Measurements from ENCODE around the gene PPP1R10.

The PPP1R10 gene

DNA sequence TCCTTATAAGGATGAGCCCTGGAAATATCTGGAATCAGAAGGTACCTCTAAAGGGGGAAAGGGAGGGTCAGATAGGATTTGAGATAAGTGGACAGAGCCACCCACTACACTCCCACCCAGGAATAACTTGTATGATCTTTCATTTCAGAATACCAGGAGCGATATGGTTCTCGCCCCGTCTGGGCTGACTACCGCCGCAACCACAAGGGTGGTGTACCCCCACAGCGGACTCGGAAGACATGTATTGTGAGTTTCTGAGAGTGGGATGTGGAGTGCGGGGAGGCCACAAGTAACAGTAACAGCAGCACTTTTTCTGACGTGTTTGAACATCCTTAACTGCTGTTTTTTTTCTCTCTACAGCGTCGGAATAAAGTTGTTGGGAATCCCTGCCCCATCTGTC is 2.5 kb upstream of the PPP1R10 start:
- FAIRE-seq (no peak), DNase-seq (ENCODE audit: low spot score) (no peak)

DNA sequence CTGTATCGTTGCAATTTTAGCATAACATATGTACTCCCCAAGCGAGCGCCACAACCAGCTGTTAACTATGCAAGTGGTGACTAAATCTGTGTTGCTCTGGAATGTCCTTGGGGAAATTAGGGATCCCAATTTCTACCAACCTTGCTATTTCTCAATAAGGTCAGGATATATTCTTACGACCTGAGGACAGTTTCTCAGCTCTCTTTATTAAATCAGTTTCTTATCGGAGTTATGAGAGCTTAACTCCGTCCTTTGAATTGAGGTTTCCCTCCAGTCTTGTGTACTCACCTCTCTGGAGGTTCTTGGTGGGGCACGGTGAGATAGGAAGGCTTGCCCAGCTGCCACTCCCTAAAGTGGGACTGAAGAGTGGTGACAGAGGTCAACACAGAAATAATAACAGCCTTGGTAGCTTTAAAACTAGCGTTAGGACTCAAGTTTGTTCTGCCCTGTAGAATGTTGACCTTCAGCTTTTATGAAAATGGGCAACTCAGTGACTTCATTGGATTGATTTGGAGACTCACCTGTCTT is 1.3 kb upstream of the PPP1R10 start:
- DNase-seq (ENCODE audit: low spot score) (no peak), FAIRE-seq (no peak)

DNA sequence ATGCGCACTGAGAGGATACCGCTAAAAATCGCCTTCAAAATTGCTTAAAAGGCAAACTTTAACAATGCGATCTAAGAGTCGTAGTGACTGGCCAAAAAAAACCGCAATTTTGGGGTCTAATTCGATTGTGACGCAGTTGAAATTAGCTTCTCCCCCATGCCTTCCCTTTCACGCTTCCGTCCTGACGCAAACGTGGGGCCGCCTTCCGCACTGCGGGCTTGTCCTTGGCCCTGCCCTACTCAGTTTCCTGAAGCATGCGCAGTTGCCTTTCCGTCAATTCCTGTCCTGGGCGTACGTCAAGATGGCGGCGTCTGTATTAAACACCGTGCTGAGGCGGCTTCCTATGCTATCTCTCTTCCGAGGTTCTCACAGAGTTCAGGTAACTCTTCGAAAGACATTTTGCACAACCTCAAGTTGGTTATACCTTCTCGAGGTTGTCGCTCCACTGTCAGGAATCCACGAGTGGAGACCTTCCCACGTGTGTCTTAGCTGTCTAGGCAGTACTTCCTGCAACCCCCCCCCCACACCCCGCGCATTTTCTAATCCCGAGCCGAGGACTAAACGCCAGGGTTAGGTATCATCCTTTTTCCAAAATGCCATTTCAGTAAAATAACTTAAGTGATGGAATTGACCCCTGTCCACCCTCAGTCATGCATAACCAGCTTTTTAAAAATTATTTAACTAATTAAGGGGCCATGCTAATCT is 674 bp upstream of the PPP1R10 start, which contains the start of gene MRPS18B:
Gene MRPS18B (plus strand): TSS at position 276 of the 705 bp plus-strand sequence. CDS start 26 bp downstream, at position 302.
- FAIRE-seq, result no peak
- DNase-seq (ENCODE audit: low spot score), result peak; percentile 90

DNA sequence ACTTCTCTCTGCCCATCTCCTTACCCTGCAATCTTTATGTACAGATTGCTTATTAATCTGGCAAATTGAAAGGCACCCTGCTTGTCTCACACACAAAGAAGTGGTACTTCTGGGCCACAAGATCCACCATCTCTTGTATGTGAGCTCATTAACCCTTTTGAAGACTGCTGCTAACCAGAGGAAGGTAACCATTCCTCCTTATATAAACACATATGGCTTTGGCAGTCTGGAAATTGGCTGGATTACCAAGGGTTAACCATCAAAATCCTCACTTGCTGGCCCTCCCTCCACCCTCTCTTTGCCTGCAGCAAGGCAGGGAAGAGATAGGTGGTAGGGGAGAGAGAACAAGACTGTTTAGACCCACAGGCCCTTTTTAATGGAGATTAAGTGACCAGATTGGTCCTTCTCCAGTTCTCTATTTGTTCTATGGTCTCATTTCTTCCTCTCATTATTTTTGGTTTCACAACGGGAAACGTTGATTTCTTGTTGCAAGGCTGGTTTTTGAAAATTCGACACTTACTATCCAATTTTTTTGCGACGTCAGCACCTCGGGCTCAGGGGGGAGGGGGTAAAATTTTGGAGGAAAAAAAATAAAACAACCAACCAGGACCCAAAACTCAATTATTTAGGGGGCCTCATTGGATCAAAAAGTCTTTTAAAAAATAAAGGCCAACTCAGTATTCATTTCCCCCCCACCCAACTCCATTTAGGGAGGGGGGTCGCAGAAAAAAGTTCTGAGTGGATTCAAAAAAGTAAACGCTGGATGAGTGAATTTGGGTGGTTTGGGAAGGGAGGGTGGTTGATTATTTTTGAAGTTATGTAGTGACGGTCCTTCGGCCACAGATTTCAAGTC is 859 bp downstream of the PPP1R10 start:
- FAIRE-seq (no peak), DNase-seq (ENCODE audit: low spot score) (no peak)

DNA sequence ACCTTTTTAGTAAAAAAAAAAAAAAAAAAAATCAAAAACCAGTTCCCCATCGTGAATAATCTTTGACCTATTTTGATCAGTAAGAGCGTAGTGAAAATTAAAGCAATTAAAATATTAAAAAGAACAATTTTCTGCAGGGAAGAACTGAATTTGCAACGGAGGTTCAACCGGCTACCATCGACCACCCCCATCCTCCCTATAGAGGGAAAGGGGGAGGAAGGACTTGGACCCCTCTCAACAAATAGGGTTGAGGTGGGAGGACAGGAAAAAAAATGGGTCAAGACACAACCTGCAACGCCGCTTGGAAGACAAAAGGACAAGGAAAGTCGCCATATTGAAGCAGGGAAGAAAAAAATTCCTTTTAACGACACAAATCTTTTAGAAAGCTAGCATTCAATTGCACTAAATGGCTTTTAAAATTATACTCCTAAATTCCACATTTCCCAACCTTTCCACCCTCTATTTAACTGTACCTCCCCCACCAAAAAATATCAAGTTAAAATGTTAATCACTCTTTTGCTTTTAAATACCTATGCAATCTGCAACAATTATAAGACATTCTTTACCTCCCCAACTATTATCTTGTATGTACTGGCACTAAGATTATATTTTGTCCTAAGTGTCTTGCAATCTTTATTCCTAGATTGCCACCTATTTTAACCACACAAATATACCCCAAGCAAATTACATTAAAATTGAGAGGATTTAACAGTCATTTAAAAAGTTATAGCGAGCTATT is 1.7 kb downstream of the PPP1R10 start:
- DNase-seq (ENCODE audit: low spot score) (peak; percentile 73), FAIRE-seq (no peak)

DNA sequence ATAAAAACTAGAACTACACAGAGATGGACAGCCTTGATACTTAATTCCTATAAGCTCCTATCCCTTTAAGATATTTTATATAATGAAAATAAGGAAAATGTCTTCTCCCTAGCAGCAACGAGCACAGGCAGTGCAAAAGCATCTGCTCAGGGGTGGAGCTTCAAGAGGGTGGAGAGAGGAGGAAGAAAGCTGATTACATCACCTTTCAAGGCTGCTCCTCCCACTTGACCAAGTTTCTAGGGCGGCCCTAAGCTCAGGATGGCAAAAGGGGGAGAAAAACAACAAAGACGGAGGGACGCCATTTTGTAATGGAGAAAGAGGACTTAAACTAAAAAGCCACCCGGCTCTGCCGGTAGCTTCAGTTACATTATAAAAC is 2.2 kb downstream of the PPP1R10 start:
- FAIRE-seq (peak; percentile 74), DNase-seq (ENCODE audit: low spot score) (peak; percentile 89)

DNA sequence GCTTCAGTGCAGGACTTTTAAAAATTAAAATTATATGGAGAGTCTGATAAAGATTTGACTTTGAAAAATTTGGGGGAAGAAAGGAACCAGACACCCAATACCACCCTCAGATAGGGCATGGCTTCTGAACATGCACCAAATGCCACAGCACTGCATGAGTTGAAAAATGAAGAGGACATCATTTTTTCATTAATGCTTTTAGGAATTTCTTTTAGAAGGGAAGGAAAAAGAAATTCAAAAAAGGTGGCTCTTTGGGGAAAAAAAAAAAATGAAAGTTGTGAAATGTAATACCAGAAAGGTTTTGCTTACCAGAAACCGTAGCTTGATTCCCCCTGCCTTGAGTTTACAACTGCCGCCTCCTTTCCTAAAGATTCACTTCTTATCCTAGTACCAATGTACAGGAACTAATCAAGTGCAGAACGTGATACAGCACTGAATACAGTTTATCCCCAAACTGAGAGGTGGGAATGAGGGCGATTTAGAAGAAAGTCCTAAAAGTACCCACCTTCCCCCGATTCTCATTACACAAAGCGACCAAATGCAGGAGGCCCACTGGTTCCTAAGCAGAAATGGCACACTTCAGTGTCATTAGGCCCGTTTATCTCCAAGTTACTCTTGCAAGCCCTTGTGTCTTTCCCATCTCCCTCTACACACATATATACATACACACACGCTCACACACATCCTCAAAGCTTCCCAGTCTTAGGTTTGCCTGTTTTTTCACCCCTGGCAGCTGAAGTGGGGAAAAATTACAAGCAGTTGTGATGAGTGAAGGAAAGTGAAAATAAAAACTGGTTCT is 2.8 kb downstream of the PPP1R10 start:
- DNase-seq (ENCODE audit: low spot score) (no peak), FAIRE-seq (no peak)

DNA sequence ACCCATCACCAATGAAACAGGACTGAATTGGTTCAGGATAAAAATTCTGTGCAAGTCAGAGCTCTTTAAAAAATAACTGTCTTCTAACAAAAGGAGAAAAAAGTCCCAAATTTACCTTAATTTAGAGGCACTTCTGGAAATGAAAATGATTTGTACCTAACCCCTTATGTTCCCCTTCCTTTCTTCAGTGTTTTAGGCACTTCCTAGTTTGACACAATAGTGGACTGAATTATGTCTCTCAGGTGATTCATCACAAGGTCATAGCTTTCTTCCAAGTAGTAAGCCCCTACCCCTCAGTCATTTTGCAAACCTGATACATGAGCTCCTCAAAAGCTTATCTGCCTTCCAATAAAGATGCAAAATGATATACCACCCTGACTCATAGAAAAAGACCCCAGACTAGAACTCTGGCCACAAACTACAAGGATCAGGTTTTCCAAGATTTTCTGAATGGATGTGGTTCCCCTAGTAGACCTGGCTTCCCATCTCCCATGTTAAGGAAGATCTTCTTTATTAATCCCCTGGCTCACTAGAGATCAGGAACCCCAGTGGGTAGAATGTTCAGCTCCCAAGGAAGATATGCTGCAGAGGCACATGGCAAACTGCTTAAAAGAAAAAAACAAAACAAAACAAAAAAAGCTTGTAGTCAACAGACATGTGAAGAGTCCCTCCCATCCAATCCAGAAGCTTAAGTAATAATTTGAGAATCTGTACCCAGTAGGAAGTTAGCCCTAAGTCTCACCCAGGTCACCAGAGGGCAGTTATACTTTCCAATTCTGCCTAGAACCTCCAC is 3.6 kb downstream of the PPP1R10 start:
- no peak for FAIRE-seq
- DNase-seq (ENCODE audit: low spot score), result peak; percentile 36

DNA sequence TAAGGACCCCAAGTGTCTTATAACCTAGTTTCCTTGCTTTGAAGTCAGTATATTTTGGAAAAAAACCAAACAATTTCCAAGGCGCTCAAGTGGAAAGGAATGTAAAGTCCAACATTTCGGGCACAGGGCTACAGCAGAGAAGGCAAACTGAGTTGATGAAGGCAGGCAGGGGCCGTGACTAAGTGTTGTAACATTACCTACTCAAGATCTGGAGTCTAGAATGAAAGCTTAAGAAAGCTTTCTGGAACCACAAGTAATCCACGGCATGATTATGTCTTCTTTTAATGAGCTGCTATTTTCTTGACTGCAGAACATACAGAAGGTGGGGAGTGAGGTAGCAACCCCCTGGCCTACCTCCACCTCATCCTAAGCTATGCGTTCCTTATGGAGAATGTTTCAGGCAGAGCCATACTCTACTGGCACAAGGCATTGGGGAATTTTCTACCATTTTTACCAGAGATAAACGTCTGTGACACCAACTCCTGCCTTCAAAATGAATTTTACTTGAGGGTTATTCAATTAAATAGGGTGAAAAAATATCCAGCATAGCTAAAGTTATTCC is 4.3 kb downstream of the PPP1R10 start:
- DNase-seq (ENCODE audit: low spot score), result peak; percentile 66
- FAIRE-seq, result peak; percentile 79

DNA sequence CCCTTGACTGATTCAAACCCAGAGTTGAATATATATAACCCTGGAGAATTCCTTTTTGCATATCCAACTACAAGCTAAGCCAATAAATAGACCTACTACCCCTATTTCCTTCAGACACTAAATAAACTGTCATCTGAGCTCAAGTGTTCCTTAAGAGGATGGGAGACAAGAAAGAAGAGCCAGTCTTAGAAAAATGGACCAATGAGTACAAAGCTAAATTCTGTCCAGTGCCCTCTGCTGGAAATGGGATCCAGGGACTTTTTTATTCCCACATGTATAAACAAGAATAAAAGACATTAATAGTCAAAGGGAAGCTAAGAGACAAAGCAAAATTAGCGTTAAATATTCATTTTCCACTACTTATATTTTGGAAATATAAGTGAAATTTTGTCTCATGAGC is 4.8 kb downstream of the PPP1R10 start:
- FAIRE-seq (no peak), DNase-seq (ENCODE audit: low spot score) (no peak)

DNA sequence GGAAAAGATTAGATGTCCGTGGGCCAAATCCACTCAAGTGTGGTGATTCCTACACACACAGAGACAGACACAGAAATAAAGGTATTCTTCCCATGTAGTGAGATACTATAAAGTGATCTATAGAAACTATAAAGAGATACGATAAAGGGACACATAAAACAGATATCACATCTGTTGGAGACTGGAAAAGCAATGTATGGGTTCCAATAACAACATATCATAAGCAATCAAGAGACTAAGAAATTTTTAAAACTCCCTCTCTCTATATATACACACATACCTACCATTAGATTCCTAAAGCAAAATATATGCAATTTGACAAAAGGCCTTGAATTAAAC is 5.2 kb downstream of the PPP1R10 start:
- no peak for FAIRE-seq
- no peak for DNase-seq (ENCODE audit: low spot score)

DNA sequence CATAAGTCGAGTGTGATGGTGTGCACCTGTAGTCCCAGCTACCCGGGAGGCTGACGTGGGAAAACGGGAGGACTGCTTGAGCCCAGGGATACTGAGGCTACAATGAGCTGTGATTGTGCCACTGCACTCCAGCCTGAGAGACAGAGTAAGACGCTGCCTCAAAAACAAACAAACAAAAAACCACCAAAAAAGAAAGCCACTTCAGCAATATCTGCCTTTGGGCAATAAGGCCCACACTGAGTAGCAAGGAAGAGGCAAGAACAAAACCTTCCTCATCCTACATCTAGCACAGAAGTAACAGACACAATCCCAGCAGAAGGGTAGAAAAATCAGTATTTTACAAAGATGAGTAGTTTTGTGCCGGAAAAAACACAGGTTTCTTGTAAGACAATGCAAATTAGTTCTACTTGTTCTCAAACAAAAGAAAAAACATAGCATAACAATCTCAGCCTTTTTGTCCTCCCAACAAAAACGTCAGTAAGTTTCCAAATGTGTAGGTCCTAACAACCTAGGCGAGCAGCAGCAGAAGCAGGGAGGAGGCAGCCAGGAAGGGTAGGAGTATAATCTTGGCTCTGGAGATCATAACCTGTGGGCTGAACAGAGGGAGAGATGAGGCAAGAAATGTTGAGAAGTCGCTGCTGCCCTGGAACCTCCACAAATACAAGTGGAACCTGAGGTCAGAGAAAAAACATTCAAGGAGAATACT is 5.7 kb downstream of the PPP1R10 start:
- DNase-seq (ENCODE audit: low spot score), result no peak
- no peak for FAIRE-seq

DNA sequence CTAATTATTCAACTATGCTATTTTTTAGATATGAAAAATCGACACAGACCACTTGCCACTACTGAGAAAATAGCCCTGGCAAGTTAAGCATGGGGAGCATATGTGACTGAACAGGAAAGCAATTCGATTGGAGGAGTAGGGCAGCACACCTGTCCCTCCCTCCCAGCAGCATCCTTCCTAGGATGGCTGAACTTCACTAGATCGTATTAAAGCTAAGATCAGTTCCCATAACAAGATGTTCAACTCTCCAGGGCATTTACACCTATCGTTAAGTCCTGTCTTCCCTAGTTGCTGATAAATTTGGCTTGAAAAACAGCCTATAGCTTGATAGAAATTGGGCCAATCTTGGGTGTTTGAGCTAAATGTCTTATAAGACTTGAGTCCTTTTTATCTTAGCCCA is 7.0 kb downstream of the PPP1R10 start:
- FAIRE-seq (no peak), DNase-seq (ENCODE audit: low spot score) (no peak)

DNA sequence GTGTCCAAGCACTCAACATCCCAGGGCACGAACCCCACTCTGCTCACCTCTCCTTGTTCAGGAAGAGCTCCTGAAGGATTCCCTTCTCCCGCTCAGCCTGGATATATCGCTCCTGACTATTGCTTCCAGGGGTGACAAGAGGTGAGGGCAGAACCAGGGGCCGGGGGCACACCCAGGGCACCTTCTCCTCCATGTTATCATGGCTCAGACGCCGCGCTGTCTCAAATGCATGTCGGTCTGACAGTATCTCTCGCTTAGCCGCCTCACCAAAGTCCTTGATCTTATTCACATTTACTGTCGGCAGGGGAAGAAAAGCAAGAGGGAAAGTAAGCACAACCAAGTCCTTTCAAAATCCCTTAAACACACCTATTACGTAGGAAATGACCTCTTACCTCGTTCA is 13.1 kb downstream of the PPP1R10 start:
- FAIRE-seq (no peak), DNase-seq (ENCODE audit: low spot score) (no peak)

DNA sequence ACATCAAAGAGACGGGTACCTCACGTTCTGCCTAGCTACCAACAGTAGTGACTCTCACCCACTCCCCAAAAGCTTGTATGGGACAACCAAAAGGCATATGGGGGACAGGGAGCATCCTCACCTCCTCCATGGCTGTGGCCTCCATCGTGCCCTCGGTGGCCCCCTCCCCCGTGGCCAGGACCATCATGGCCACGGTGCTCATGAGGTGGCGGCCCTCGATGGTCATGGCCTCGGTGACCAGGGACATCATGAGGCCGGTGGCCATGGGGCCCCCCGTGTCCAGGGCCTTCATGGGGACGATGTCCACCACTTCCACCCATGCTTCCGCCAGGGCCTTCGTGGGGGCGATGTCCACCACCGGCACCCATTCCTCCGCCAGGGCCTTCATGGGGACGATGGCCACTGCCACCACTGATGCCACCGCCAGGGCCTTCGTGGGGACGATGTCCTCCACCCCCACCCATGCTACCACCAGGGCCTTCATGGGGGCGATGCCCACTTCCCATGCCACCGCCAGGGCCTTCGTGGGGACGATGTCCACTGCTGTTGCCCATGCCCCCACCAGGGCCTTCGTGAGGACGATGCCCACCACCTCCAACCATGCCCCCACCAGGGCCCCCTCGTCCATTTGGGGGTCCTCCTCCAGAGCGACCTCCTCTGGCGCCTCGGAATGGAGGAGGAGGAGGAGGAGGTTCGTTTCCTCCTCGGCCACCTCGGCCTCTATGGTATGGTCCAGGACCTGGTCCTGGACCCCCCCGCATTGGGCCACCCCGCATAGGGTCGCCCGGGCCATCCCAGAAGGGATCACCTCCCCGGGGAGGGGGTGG is 15.0 kb downstream of the PPP1R10 start:
- no peak for DNase-seq (ENCODE audit: low spot score)
- FAIRE-seq, result no peak

DNA sequence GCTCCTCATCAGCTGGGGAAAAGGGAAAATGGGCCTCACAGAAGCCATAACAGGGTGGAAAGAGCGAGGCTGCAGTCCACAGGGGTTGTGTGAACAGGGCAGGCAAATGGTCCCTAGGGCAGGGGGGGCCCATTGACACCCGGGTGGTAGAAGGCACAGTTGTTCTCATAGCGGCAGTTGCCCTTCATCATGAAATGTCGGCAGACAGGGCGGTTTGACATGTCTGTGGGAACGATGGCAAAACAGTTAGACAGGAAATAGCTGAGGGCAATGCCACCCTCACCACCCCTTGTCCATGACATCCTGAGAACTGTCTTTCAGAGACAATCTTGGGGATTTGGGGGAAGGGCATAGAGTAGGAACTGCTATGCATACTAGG is 15.6 kb downstream of the PPP1R10 start:
- FAIRE-seq (no peak), DNase-seq (ENCODE audit: low spot score) (no peak)

DNA sequence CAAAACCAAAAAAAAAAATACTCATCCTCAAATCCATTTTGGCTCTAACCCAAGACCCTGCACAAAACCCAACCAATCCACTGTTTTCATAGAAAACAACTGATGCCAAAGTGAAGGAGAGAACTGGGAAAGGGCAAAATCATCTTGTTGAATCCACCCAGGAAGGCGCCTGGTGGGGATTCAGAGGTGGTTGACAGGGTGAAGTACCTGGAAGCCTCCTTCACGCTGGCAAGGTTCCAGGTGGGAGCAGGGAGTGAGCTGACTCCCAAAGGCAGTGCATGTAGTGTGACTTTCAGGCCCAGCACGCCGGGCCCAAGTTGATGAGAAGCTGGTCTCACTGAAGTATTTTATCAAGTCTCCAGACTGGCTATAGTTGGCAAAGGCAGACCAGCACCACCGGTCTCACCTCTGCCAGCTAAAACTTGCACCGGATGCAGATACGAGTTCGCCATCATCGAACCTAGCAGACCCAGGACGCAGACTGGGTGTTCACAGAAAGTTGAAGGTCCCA is 16.5 kb downstream of the PPP1R10 start:
- DNase-seq (ENCODE audit: low spot score) (no peak), FAIRE-seq (no peak)

DNA sequence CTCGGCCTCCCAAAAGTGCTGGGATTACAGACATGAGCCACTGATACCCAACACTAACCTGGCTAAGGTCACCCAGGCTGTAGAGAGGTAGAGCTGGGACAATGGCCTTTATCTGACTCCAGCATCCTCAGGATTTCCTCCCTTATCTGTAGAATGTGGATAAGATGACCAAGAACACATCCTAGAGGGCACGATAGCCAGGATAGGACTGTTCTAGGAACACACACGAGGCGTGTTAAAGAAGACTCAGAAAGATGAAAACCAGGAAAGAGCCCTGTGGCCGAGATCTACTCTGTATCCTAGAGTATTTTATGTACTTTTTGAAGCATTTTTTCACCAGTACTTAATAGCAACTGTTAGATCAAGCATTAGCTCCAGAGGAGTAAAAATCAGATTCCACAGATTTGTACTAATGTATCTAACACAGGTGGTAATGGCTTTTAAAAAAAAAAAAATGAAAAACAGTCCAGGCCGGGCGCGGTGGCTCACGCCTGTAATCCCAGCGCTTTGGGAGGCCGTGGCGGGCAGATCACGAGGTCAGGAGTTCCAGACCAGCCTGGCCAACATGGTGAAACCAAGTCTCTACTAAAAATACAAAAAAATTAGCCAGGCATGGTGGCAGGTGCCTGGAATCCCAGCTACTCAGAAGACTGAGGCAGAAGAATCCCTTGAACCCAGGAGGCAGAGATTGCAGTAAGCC is 17.3 kb downstream of the PPP1R10 start:
- DNase-seq (ENCODE audit: low spot score) (no peak), FAIRE-seq (no peak)
